Testis (tissue), 3 donors: Measurements from ENCODE around the gene MCTP1. TPM values are rescaled to one million over a fixed set of nuclear protein-coding genes. Genes with fewer than 3 reads are reported as not detected.

Source experiments
- DNase-seq: peaks from one replicate; pipeline ENCODE4 v3.0.0-alpha.2; 2019
- H3K27ac ChIP-seq, 2 donors: fragments of 200-600 bp; sonication (generic); one replicate each; pipeline ENCODE4 v1.5.1; 2019
- H3K27me3 ChIP-seq: fragments of 200-600 bp; sonication (generic); one replicate; pipeline ENCODE4 v1.5.1; 2019
- H3K36me3 ChIP-seq: fragments of 200-600 bp; sonication (generic); one replicate; pipeline ENCODE4 v1.5.1; 2017; ENCODE audit warnings: low read depth; ENCODE audit errors: missing control alignments
- H3K4me1 ChIP-seq: fragments of 200-600 bp; sonication (generic); one replicate; pipeline ENCODE4 v1.5.1; 2019
- H3K4me3 ChIP-seq, 2 donors: fragments of 200-600 bp; sonication (generic); one replicate each; pipeline ENCODE4 v1.5.1; 2017 to 2019
- H3K9me3 ChIP-seq: fragments of 200-600 bp; sonication (generic); one replicate; pipeline ENCODE4 v1.5.1; 2017
- CTCF ChIP-seq, 3 experiments: fragments of 450-650 bp in 2 of 3; fragments of 200-600 bp in 1 of 3; sonication (generic) in 1 of 3; IDR thresholded peaks; one replicate each; pipeline ENCODE4 v1.5.1; 2016 to 2019; ENCODE audit warnings: antibody characterized with exemption in 3 of 3, mild to moderate bottlenecking in 2 of 3, moderate library complexity in 1 of 3
- POLR2A ChIP-seq: fragments of 450-650 bp; IDR thresholded peaks from one replicate; pipeline ENCODE4 v1.6.1; 2017; ENCODE audit warnings: antibody characterized with exemption, mild to moderate bottlenecking, moderate library complexity
- WGBS, 2 donors: methylation state at CpG; one replicate each; pipeline ENCODE4 v1.1.5; 2018; 5-methylcytosine and 5-hydroxymethylcytosine counted together
- intact Hi-C: fragments of 100-400 bp; cut with DNase I; formaldehyde crosslinking; loops from one replicate; pipeline ENCODE4 v1.15.1; 2023; ENCODE audit warnings: low total_unique reads
- polyA plus RNA-seq: library from polyadenylated mRNA; stranded (reverse); fragments of 350-450 nt; fragmentation: Illumina TruSeq; extraction: RNeasy Lipid Tissue Mini Kit (QIAGEN cat#74804); gene quantifications from one replicate; pipeline ENCODE4 v1.2.3, GENCODE V29; 2014; ENCODE audit warnings: low read depth, low replicate concordance; ENCODE audit not compliant: insufficient read depth
- total RNA-seq, 2 donors: library from RNA; depleted of rRNA; stranded (reverse); fragments of >200 nt; gene quantifications; one replicate each; pipeline ENCODE4 v1.2.3, GENCODE V29; 2016

The MCTP1 gene
- total and polyA plus RNA-seq, 3 donors from 2014 or later: 7.4 to 15.5 (median 9.7) TPM

GRCh38 chr5:94820488-94820887, 464.4 kb downstream of the MCTP1 start:
- Histone ChIP-seq H3K27ac (no peak overlapping the region), H3K4me3 (no peak overlapping the region), H3K36me3 (no peaks in the 10 kb centered on the region), H3K4me1 (no peaks in the 10 kb centered on the region), H3K9me3 (no peaks in the 10 kb centered on the region), H3K27me3 (no peaks in the 10 kb centered on the region)
- intact Hi-C loops: no loop called here
- TF ChIP-seq CTCF (IDR thresholded peaks at IDR 0.05) (no peak), POLR2A (no peak)
- WGBS, 2 donors: 68 to 79% methylated on average over 3 of the region's 3 CpGs
- DNase-seq: no peak

- 76 to 79% methylated on average over 5 of the region's 5 CpGs for WGBS, 2 donors
- intact Hi-C loops: no loop called here
- TF ChIP-seq POLR2A: no peak
- TF ChIP-seq CTCF (IDR thresholded peaks at IDR 0.05): no peak
- DNase-seq: no peak
- Histone ChIP-seq H3K9me3 (no peaks in the 10 kb centered on the region), H3K36me3 (no peaks in the 10 kb centered on the region), H3K27ac (no peak overlapping the region), H3K4me3 (no peak overlapping the region), H3K4me1 (no peaks in the 10 kb centered on the region), H3K27me3 (no peaks in the 10 kb centered on the region)
Observed at GRCh38 chr5:94818904-94819303, 466.0 kb downstream of the MCTP1 start.

GRCh38 chr5:94815313-94816039, 469.4 kb downstream of the MCTP1 start:
- H3K4me1 ChIP-seq: no peaks in the 10 kb centered on the region
- H3K9me3 ChIP-seq: no peaks in the 10 kb centered on the region
- H3K4me3 ChIP-seq: no peak overlapping the region
- WGBS, 2 donors: 84 to 85% methylated on average over 6 of the region's 6 CpGs
- DNase-seq: no peak
- intact Hi-C loops: no loop called here
- no peak for TF ChIP-seq CTCF (IDR thresholded peaks at IDR 0.05)
- no peak for TF ChIP-seq POLR2A
- no peak overlapping the region for H3K27ac ChIP-seq
- H3K36me3 ChIP-seq: no peaks in the 10 kb centered on the region
- H3K27me3 ChIP-seq: no peaks in the 10 kb centered on the region

GRCh38 chr5:94812232-94812631, 472.7 kb downstream of the MCTP1 start:
- WGBS, 2 donors: 75 to 80% methylated on average over 2 of the region's 2 CpGs
- no peak for DNase-seq

More at GRCh38 chr5:94812232-94812631, 472.7 kb downstream of the MCTP1 start:
- Histone ChIP-seq H3K9me3 (no peaks in the 10 kb centered on the region), H3K27ac (no peak overlapping the region), H3K4me1 (no peaks in the 10 kb centered on the region), H3K4me3 (no peak overlapping the region), H3K36me3 (no peaks in the 10 kb centered on the region), H3K27me3 (no peaks in the 10 kb centered on the region)
- intact Hi-C loops: no loop called here
- no peak for TF ChIP-seq CTCF (IDR thresholded peaks at IDR 0.05)
- no peak for TF ChIP-seq POLR2A
